HCT116 (cell line): ENCODE data around the gene DDX54. TPM values are rescaled to one million over a fixed set of nuclear protein-coding genes. Genes with fewer than 3 reads are reported as not detected.

Experiments
- ATAC-seq: fragments of 200-7000 bp; cut with Tn5 transposase; 2 replicates; pipeline ENCODE4 v1.9.1; 2020; ENCODE audit warnings: mild to moderate bottlenecking, moderate library complexity
- BruUV-seq: library from RNA; stranded (reverse); fragments of 400-500 nt; replicated peaks from 2 replicates; lab custom pipeline; 2021; lab: Mats Ljungman, UMichigan
- CTCF ChIA-PET: fragments of 300-600 bp; sonication (Branson Sonifier 250); formaldehyde crosslinking; loops from one replicate; lab custom pipeline; 2021; ENCODE audit warnings: antibody characterized with exemption; lab: Charles Lee
- POLR2A ChIA-PET: fragments of 300-600, 350-600 bp; sonication (Branson Sonifier 250); formaldehyde crosslinking; loops from one replicate; lab custom pipeline; 2021; ENCODE audit warnings: antibody characterized with exemption; lab: Charles Lee
- RAD21 ChIA-PET, 2 experiments: fragments of 300-600 bp; sonication (Branson Sonifier 250); formaldehyde crosslinking; loops; one replicate each; lab custom pipeline; 2023; ENCODE audit warnings: low total read pairs in 2 of 2; ENCODE audit not compliant: uncharacterized antibody in 2 of 2, unreplicated experiment in 2 of 2, low non-redundant PET in 1 of 2; lab: Charles Lee
- DNase-seq: peaks from one replicate; pipeline ENCODE4 v3.0.0-alpha.2; 2010; ENCODE audit warnings: low read depth, low spot score
- H2AFZ ChIP-seq: fragments of 200-600 bp; shearing (Covaris generic), sonication (generic); 2 replicates; pipeline ENCODE4 v1.6.1; 2017; ENCODE audit warnings: low read depth, mixed run types, mixed read lengths, antibody characterized with exemption, low read length; ENCODE audit not compliant: poor library complexity, severe bottlenecking
- H3K27ac ChIP-seq: 2 replicates; pipeline ENCODE4 v1.5.1; 2012; ENCODE audit warnings: low read depth, low read length
- H3K27me3 ChIP-seq: fragments of 200-600 bp; sonication (generic); 2 replicates; pipeline ENCODE4 v1.6.1; 2016; ENCODE audit warnings: mixed run types, low read length, mixed read lengths; ENCODE audit not compliant: insufficient read depth
- H3K36me3 ChIP-seq, 2 experiments: fragments of 200-500 bp in 1 of 2; fragments of 200-600 bp in 1 of 2; sonication (Bioruptor generic) in 1 of 2; sonication (generic) in 1 of 2; 2 replicates each; pipeline versions ENCODE4 v1.5.1 to v1.6.1; 2014 to 2016; ENCODE audit warnings: low read length in 2 of 2, inconsistent platforms in 1 of 2, mixed read lengths in 1 of 2, mixed run types in 1 of 2; ENCODE audit not compliant: insufficient read depth in 2 of 2, control insufficient read depth in 1 of 2
- H3K4me1 ChIP-seq, 2 experiments: fragments of 200-600 bp in 1 of 2; sonication (generic) in 1 of 2; 2 replicates each; pipeline versions ENCODE4 v1.5.1 to v1.6.1; 2012 to 2017; ENCODE audit warnings: low read length in 2 of 2, inconsistent platforms in 1 of 2, mild to moderate bottlenecking in 1 of 2, mixed read lengths in 1 of 2, mixed run types in 1 of 2, moderate library complexity in 1 of 2; ENCODE audit not compliant: insufficient read depth in 2 of 2, control insufficient read depth in 1 of 2
- H3K4me2 ChIP-seq: fragments of 200-600 bp; sonication (generic); 2 replicates; pipeline ENCODE4 v1.6.1; 2017; ENCODE audit warnings: mixed run types, low read length, mixed read lengths
- H3K4me3 ChIP-seq, 2 experiments: fragments of 200-600 bp in 1 of 2; sonication (generic) in 1 of 2; replicated peaks in 1 of 2; 2 replicates each; pipeline ENCODE4 v1.5.1; 2011 to 2016; ENCODE audit warnings: low read length in 2 of 2, control low read depth in 1 of 2, low read depth in 1 of 2, mild to moderate bottlenecking in 1 of 2, mixed read lengths in 1 of 2, mixed run types in 1 of 2
- H3K79me2 ChIP-seq: fragments of 200-600 bp; sonication (generic); 2 replicates; pipeline ENCODE4 v1.6.1; 2017; ENCODE audit warnings: mild to moderate bottlenecking, mixed run types, low read length, moderate library complexity, mixed read lengths; ENCODE audit not compliant: insufficient read depth
- H3K9ac ChIP-seq: fragments of 200-600 bp; sonication (generic); 2 replicates; pipeline ENCODE4 v1.6.1; 2016; ENCODE audit warnings: low read length, mixed read lengths
- H3K9me2 ChIP-seq: fragments of 200-600 bp; sonication (generic), shearing (Covaris generic); 2 replicates; pipeline ENCODE4 v1.6.1; 2017; ENCODE audit warnings: mixed run types, mild to moderate bottlenecking, moderate library complexity; ENCODE audit not compliant: insufficient read depth
- H3K9me3 ChIP-seq, 2 experiments: fragments of 200-500 bp in 1 of 2; fragments of 200-600 bp in 1 of 2; sonication (Bioruptor generic) in 1 of 2; sonication (generic) in 1 of 2; 2 replicates each; pipeline ENCODE4 v1.6.1; 2014 to 2017; ENCODE audit warnings: low read length in 2 of 2, mixed read lengths in 2 of 2, inconsistent platforms in 1 of 2, low read depth in 1 of 2, mild to moderate bottlenecking in 1 of 2, mixed run types in 1 of 2, moderate library complexity in 1 of 2; ENCODE audit not compliant: control insufficient read depth in 1 of 2, insufficient read depth in 1 of 2
- H4K20me1 ChIP-seq: fragments of 200-600 bp; sonication (generic), shearing (Covaris generic); 2 replicates; pipeline ENCODE4 v1.6.1; 2017; ENCODE audit warnings: mixed run types, mild to moderate bottlenecking, moderate library complexity; ENCODE audit not compliant: insufficient read depth
- ATF3 ChIP-seq: IDR thresholded peaks from 2 replicates; pipeline ENCODE4 v1.6.1; 2012
- CEBPB ChIP-seq: IDR thresholded peaks from 2 replicates; pipeline ENCODE4 v1.6.1; 2012; ENCODE audit warnings: low read depth
- EGR1 ChIP-seq: IDR thresholded peaks from 2 replicates; pipeline ENCODE4 v1.6.1; 2012; ENCODE audit warnings: low read depth
- EZH2 ChIP-seq: fragments of 200-600 bp; sonication (generic); IDR thresholded peaks from 2 replicates; pipeline ENCODE4 v1.6.1; 2017; ENCODE audit warnings: antibody characterized with exemption, mixed run types
- FOSL1 ChIP-seq: IDR thresholded peaks from 2 replicates; pipeline ENCODE4 v1.6.1; 2012; ENCODE audit warnings: low read depth
- JUND ChIP-seq: IDR thresholded peaks from 2 replicates; pipeline ENCODE4 v1.6.1; 2012
- MAX ChIP-seq: IDR thresholded peaks from 2 replicates; pipeline ENCODE4 v1.6.1; 2012
- POLR2A ChIP-seq: IDR thresholded peaks from 2 replicates; pipeline ENCODE4 v1.7.0; 2011; ENCODE audit warnings: borderline replicate concordance; ENCODE audit not compliant: insufficient read depth, insufficient read length; ENCODE audit errors: extremely low read depth
- POLR2AphosphoS5 ChIP-seq: IDR thresholded peaks from 2 replicates; pipeline ENCODE4 v1.6.1; 2011; ENCODE audit warnings: mild to moderate bottlenecking, low read depth, low read length, moderate library complexity
- REST ChIP-seq: IDR thresholded peaks from 2 replicates; pipeline ENCODE4 v1.6.1; 2012; ENCODE audit warnings: low read depth
- SIN3A ChIP-seq: IDR thresholded peaks from 2 replicates; pipeline ENCODE4 v1.6.1; 2012; ENCODE audit warnings: low read depth
- SP1 ChIP-seq: IDR thresholded peaks from 2 replicates; pipeline ENCODE4 v1.6.1; 2012; ENCODE audit warnings: low read depth
- SRF ChIP-seq: IDR thresholded peaks from 2 replicates; pipeline ENCODE4 v1.6.1; 2012; ENCODE audit warnings: low read depth
- TCF7L2 ChIP-seq: IDR thresholded peaks from 2 replicates; pipeline ENCODE4 v1.7.0; 2011; ENCODE audit warnings: borderline replicate concordance, inconsistent platforms; ENCODE audit not compliant: insufficient read depth, insufficient read length; ENCODE audit errors: extremely low read depth
- ZBTB33 ChIP-seq: IDR thresholded peaks from 2 replicates; pipeline ENCODE4 v1.6.1; 2011; ENCODE audit warnings: mild to moderate bottlenecking, low read length, moderate library complexity; ENCODE audit not compliant: insufficient replicate concordance; ENCODE audit errors: extremely low read depth
- ZNF274 ChIP-seq: fragments of 200-500 bp; sonication (Bioruptor generic); IDR thresholded peaks from 2 replicates; pipeline ENCODE4 v1.6.1; 2014; ENCODE audit warnings: mild to moderate bottlenecking, low read depth, low read length, inconsistent platforms
- intact Hi-C: fragments of 100-400 bp; cut with micrococcal nuclease; formaldehyde crosslinking; loops from 2 replicates; pipeline ENCODE4 v1.10.0; 2022
- total RNA-seq: library from RNA; stranded (reverse); gene quantifications from one replicate; pipeline ENCODE4 v1.2.1, GENCODE V29; 2021; ENCODE audit not compliant: unreplicated experiment
- TF ChIP-seq, protein P1 (sequence below), 3 experiments: fragments of 200-600 bp in 1 of 3; sonication (generic) in 1 of 3; IDR thresholded peaks in 2 of 3; conservative IDR thresholded peaks in 1 of 3; 2 replicates each; pipeline ENCODE4 v1.5.1; 2012 to 2017; ENCODE audit warnings: low read depth in 2 of 3, low read length in 2 of 3, antibody characterized with exemption in 1 of 3, borderline replicate concordance in 1 of 3, control low read depth in 1 of 3, mild to moderate bottlenecking in 1 of 3, mixed read lengths in 1 of 3, mixed run types in 1 of 3, moderate library complexity in 1 of 3; ENCODE audit not compliant: insufficient read depth in 1 of 3

Gene DDX54
- total RNA-seq, 1 experiment from 2014 or later = 110 TPM

DNA sequence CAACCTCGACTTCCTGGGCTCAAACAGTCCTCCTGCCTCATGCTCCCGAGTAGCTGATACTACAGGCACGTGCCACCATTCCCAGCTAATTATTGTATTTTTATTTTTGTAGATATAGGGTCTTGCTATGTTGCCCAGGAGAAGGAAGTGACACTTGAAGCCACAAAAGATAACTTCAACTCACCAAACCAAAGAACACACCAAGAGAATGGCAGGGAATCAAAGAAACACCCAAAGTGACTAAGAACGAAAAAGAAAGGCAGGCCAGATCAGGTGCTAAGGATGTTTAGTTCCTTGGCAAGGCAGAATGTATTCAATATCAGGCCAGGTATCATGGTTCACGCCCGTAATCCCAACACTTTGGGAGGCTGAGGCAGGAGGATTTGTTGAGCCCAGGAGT is 25.9 kb upstream of the DDX54 start (continued):
- TF ChIP-seq ZBTB33 (no peak), MAX (no peak), FOSL1 (no peak), EZH2 (no peak)

- Histone ChIP-seq H3K79me2 (no peaks in the 10 kb centered on the region), H3K9me2 (no peaks in the 10 kb centered on the region), H4K20me1 (no peaks in the 10 kb centered on the region), H3K4me2 (no peak overlapping the region), H3K4me1 (peaks cover 18 to 24% of the 10 kb centered on the region in 2 experiments), H2AFZ (no peak overlapping the region), H3K27me3 (no peaks in the 10 kb centered on the region), H3K4me3 (no peak overlapping the region), H3K9me3 (no peaks in the 10 kb centered on the region), H3K9ac (no peak overlapping the region), H3K36me3 (no peaks in the 10 kb centered on the region), H3K27ac (no peak overlapping the region)
- intact Hi-C loops = no loop called here
- POLR2A ChIA-PET = no interaction called here
- ATAC-seq (no peak), DNase-seq (no peak)
- RAD21 ChIA-PET = no interaction called here
- no TSS peak for BruUV-seq
- CTCF ChIA-PET = no interaction called here
- no peak for TF ChIP-seq SP1
- no peak for TF ChIP-seq SRF
- no peak for TF ChIP-seq JUND
- no peak for TF ChIP-seq EGR1
- no peak for TF ChIP-seq SIN3A
- TF ChIP-seq, protein P1, sequence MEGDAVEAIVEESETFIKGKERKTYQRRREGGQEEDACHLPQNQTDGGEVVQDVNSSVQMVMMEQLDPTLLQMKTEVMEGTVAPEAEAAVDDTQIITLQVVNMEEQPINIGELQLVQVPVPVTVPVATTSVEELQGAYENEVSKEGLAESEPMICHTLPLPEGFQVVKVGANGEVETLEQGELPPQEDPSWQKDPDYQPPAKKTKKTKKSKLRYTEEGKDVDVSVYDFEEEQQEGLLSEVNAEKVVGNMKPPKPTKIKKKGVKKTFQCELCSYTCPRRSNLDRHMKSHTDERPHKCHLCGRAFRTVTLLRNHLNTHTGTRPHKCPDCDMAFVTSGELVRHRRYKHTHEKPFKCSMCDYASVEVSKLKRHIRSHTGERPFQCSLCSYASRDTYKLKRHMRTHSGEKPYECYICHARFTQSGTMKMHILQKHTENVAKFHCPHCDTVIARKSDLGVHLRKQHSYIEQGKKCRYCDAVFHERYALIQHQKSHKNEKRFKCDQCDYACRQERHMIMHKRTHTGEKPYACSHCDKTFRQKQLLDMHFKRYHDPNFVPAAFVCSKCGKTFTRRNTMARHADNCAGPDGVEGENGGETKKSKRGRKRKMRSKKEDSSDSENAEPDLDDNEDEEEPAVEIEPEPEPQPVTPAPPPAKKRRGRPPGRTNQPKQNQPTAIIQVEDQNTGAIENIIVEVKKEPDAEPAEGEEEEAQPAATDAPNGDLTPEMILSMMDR (IDR thresholded peaks at IDR 0.05 in 2 of 3, conservative IDR thresholded peaks at IDR 0.05 in 1 of 3; ENCODE audit: borderline replicate concordance in 1 of 3, insufficient read depth in 1 of 3, low read depth in 2 of 3, low read length in 2 of 3) = no peak
- no peak for TF ChIP-seq REST
- no peak for TF ChIP-seq POLR2AphosphoS5
- TF ChIP-seq ATF3 = no peak
- no peak for TF ChIP-seq POLR2A
- TF ChIP-seq TCF7L2 = no peak
- TF ChIP-seq MAX = no peak
- no peak for TF ChIP-seq ZNF274
- no peak for TF ChIP-seq CEBPB
Measured at GRCh38 chr12:113208041-113208934, 23.0 kb upstream of the DDX54 start.
